ES-I3 (cell line): ENCODE measurements around the gene SAYSD1.

Experiments
- H3K36me3 ChIP-seq: 2 replicates; pipeline ENCODE4 v1.6.1; 2013; ENCODE audit warnings: mild to moderate bottlenecking, low read length, control low read depth, moderate library complexity; ENCODE audit not compliant: insufficient read depth
- H3K4me1 ChIP-seq: 2 replicates; pipeline ENCODE4 v1.6.1; 2013; ENCODE audit warnings: mild to moderate bottlenecking, control low read depth, low read length; ENCODE audit not compliant: insufficient read depth
- H3K9ac ChIP-seq: 2 replicates; pipeline ENCODE4 v1.6.1; 2013; ENCODE audit warnings: low read depth, mild to moderate bottlenecking, low read length, moderate library complexity
- H3K9me3 ChIP-seq: 2 replicates; pipeline ENCODE4 v1.6.1; 2013; ENCODE audit warnings: mild to moderate bottlenecking, low read length, moderate library complexity; ENCODE audit not compliant: control insufficient read depth, insufficient read depth

The SAYSD1 gene

DNA sequence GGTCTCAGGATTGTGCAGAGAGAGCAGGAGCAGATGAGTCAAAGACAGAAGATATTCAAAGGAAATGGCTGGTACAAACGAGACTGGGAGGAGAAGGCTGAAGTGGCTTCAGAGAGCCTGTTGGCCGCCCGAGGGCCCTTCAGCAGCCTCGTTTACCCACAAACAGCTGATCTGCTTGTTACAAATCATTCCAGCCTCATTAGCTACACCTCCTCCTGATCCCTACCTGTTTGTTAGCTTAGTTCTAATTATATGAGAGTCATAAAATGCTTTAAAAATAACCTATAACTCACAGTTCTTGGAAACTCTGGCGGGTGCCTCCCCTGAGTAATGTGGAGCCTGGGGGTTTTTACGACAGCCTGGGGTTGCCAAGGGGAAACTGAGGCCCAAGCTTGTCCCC lies 53.8 kb downstream of the SAYSD1 start:
- Histone ChIP-seq H3K9ac (no peak overlapping the region), H3K36me3 (no peaks in the 10 kb centered on the region), H3K4me1 (no peaks in the 10 kb centered on the region), H3K9me3 (no peaks in the 10 kb centered on the region)

DNA sequence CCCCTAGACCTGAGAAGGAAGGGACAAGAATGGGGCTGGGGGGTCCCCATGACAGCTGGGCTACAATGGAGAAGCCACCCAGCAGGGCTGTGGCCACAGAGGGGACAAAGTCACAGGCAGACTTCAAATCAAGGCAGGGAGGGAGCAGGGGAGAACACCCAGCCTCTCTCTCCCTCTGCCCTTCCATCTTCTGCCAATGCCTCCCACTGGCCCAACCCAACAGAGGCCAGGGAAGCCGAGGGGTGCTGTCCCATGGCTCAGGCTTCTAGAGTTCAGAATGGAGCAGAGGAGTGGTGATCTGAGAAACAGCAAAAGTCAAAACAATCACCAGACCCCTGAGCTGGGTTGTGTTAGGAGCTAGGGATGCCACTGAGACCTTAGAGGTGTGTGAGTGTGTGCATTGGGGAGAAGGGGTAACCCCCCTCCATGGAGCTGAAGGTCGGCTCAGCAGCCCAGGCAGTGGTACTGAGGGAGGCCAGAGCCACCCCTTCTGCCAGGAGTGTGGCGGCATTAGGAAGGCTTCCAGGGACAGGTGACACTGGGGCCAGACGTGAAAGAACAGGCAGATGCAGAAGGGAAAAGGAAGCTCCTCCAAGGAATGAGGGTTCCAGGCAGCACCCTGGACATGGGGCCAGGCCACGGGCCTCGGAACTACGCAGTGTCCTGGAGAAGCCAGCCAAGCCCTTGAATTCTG lies 54.4 kb downstream of the SAYSD1 start:
- H3K36me3 ChIP-seq, result no peaks in the 10 kb centered on the region
- H3K4me1 ChIP-seq, result no peaks in the 10 kb centered on the region
- no peaks in the 10 kb centered on the region for H3K9me3 ChIP-seq
- H3K9ac ChIP-seq, result no peak overlapping the region

DNA sequence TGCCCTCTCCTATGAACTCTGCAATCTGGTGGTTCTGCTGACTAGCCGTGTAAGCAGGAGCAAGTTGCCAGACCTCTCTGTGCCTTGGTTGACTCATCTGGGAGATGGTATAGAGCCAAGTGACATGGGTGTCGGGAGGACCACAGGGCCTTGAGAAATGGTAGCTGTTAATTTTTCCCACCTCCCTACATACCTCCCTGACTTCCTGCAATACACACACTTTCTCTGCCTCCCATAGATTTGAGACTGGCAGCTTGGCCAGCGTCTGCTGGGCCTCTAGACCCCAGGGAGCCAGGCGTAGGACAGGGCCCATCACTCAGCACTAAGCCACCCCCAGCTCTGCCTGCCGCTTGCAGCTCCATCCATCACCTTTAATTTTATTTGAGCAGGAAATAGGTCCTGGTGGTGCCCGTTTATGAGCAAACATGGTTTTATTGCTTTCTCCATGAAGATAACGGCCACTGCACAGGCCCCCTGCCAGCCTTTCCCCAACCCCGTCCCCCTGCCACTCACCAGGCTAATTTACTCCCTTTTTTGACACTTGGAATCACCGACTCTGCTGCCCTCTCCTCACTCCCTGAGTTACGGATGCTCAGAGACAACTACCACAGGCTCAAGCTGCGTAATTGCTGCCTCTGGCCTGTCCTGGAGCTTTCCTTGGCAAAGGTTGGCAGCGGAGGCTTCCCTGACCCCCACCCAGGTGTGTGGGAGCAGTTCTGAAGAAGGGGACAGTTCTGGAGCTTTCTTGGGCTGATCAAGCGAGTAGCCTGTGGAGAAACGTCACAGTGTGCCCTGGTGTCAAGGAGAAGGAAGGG lies 55.3 kb downstream of the SAYSD1 start:
- no peaks in the 10 kb centered on the region for H3K36me3 ChIP-seq
- peaks cover 1% of the 10 kb centered on the region; the same call in 1 of the 2 replicates for H3K4me1 ChIP-seq
- no peaks in the 10 kb centered on the region for H3K9me3 ChIP-seq
- H3K9ac ChIP-seq, result no peak overlapping the region

DNA sequence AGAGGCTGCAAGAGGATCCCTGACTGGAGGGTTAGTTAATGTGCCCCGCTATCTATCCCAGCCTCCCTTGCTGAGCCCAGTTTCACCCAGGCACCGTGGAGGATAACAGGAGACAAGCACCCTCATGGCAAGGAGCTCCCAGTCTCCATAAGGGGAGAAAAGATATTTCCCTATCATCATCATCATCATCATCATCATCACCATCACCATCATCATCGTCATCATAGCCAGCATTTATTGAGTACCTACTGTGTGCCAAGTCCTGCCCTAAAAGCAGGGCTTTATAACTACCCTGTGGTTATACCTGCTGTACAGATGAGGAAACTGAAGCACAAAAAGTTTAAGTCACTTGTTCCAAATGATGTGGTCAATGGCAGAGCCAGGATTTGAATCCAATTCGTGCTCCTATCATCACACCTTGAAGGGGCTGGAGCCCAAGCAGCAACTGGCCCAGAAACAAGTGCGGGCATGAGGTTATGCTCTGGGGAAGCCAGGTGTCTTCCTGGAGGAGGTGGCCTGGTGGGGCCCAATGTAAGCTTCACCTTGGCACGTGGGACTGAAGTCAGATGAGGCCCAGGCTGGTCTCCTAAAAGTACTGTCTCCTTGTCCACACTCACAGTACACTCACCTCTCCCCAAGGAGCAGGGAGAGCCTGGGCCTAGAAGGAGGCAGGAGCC lies 56.4 kb downstream of the SAYSD1 start:
- Histone ChIP-seq H3K9me3 (no peaks in the 10 kb centered on the region), H3K4me1 (peaks cover 5% of the 10 kb centered on the region; the same call in 1 of the 2 replicates), H3K9ac (no peak overlapping the region), H3K36me3 (no peaks in the 10 kb centered on the region)

DNA sequence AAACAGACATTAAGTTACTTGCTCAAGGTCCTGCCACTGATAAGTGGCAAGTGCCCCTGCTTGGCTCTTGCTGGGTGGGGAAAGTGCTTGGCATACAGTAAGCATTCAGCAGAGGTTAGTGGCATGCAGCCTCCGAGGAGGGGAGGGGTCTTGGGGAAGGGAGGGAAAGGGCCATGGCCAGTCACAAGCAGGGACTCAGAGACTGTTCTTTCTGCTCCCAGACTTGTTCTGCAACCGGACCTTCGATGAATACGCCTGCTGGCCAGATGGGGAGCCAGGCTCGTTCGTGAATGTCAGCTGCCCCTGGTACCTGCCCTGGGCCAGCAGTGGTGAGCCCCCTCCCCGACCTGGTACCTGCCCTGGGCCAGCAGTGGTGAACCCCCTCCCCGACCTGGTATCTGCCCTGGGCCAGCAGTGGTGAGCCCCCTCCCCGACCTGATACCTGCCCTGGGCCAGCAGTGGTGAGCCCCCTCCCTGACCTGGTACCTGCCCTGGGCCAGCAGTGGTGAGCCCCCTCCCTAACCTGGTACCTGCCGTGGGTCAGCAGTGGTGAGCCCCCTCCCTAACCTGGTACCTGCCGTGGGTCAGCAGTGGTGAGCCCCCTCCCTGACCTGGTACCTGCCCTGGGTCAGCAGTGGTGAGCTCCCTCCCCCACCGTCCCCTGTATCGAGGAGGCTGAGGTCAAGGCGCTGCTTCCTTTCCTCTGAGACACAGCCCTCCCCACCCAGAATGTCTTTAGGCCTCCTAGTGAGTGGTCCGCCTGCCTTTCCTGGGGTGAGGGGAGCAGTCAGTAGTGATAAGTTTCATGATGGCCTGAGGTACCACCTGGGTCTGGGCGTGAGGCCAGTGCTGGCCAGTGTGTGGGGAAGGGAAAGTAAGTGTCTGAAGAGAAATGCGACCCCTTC lies 57.5 kb downstream of the SAYSD1 start:
- no peaks in the 10 kb centered on the region for H3K36me3 ChIP-seq
- peaks cover 5% of the 10 kb centered on the region; the same call in 1 of the 2 replicates for H3K4me1 ChIP-seq
- H3K9ac ChIP-seq, result no peak overlapping the region
- no peaks in the 10 kb centered on the region for H3K9me3 ChIP-seq

DNA sequence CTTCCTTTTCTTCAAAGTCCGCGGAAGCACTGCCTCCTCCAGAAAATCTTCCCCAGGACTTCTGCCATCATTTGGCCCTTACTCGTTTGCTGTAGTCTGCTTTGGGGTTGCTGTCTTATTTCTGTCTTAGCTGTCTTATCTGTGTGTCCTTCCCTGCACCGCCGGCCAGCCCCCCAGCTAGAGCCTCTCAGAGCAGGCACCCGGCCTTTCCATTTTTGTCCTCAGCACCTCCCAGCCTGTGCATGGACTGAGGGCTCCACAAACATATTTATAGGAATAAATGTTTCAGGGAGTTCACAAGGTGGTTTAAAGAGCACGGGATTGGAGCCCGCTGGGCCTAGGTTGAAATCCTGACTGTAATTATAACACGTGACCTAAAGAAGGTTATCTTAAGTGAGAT lies 58.3 kb downstream of the SAYSD1 start:
- H3K9ac ChIP-seq, result no peak overlapping the region
- no peaks in the 10 kb centered on the region for H3K36me3 ChIP-seq
- H3K4me1 ChIP-seq, result peaks cover 5% of the 10 kb centered on the region; the same call in 1 of the 2 replicates
- no peaks in the 10 kb centered on the region for H3K9me3 ChIP-seq

DNA sequence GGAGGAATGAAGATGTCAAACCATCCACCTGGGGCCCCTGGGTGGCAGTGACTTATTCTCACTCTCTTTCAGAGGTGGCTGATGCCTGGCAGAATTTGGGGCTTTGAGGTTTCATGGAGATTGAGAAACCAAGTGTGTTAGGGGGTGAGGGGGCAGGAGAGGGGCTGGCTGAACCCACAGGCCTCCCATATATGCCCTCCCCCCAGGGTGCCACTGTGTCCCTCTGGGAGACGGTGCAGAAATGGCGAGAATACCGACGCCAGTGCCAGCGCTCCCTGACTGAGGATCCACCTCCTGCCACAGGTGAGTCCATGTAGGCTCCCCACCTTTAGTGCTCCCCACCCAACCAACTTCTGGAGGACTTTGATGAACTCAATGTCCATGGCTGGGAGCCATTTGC lies 58.8 kb downstream of the SAYSD1 start:
- no peaks in the 10 kb centered on the region for H3K36me3 ChIP-seq

DNA sequence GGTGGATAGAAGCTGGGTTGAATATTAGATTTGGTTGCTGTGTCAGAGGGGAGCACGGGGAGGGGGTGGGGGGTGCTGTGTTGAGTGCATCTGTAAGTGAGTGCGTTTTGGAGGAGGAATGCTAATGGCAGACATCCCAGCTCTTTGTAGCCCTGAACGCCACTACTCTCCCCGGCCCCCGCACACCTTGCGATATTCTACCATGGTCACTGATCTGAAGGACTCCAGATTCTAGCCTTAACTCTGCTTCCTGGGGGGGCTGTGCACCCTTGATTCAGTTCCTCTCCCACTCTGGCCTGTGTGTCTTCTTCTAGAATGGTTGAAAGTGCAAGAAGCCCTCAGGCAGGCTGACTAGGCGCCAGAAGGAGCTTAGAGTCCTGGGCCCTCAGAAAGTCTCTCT lies 59.3 kb downstream of the SAYSD1 start:
- Histone ChIP-seq H3K9ac (no peak overlapping the region), H3K9me3 (no peaks in the 10 kb centered on the region), H3K36me3 (no peaks in the 10 kb centered on the region), H3K4me1 (peaks cover 5% of the 10 kb centered on the region; the same call in 1 of the 2 replicates)

More for the DNA sequence above, 58.8 kb downstream of the SAYSD1 start:
- H3K9me3 ChIP-seq, result no peaks in the 10 kb centered on the region
- H3K4me1 ChIP-seq, result peaks cover 5% of the 10 kb centered on the region; the same call in 1 of the 2 replicates
- no peak overlapping the region for H3K9ac ChIP-seq

DNA sequence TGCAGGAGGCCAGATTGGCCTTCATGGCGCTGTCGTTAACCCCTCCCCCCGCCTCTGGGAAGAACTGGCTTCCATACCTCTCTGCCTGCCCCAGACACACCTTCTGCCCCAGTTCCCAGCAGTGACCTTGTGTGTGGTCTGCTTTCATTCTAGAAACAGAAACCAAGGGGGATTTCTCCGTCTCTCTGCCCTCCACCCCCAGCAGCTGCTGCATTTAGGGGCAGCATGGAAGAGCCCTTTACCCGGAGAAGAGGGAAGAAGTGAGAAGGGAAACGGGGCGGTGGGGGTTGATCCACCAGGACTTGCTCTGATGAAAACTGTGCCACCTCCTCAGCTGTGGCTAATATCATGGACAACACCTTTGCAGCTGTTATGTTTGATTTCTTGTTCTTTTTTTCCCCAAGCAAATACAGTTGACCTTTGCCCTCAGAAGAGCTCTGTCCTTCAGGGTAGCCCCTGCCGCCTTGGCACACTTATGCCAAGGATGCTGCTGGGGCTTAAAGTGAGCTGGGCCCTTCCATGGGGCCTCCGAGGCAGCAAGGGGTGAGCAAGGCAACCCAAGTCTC lies 60.3 kb downstream of the SAYSD1 start:
- H3K9me3 ChIP-seq, result no peaks in the 10 kb centered on the region
- no peaks in the 10 kb centered on the region for H3K36me3 ChIP-seq
- H3K4me1 ChIP-seq, result peaks cover 5% of the 10 kb centered on the region; the same call in 1 of the 2 replicates
- H3K9ac ChIP-seq, result no peak overlapping the region
